ENCODE data around the gene ANKRA2.

The ANKRA2 gene

GRCh38 chr5:73506459-73506955 is 58.9 kb downstream of the ANKRA2 start:
- Histone ChIP-seq H3F3A (ENCODE audit: insufficient read depth, low read length) (no peaks in the 10 kb centered on the region), H3K27ac (ENCODE audit: low read length) (no peak overlapping the region), H3K36me3 (replicated peaks; ENCODE audit: insufficient read depth, low read length) (peaks cover 14% of the 10 kb centered on the region; the same call in 1 of the 2 replicates)

More at GRCh38 chr5:73506459-73506955, 58.9 kb downstream of the ANKRA2 start:
- no peaks in the 10 kb centered on the region for H3K27me3 ChIP-seq (replicated peaks; ENCODE audit: insufficient read depth, low read length)
- H3K9ac ChIP-seq (ENCODE audit: low read length) = no peak overlapping the region
- H4K20me1 ChIP-seq (ENCODE audit: insufficient read depth, low read length) = peaks cover 2% of the 10 kb centered on the region; the same call in 1 of the 2 replicates
- no peaks in the 10 kb centered on the region for H3K9me3 ChIP-seq (replicated peaks; ENCODE audit: insufficient read depth, low read length)
- no peak overlapping the region for H3K4me2 ChIP-seq (ENCODE audit: low read depth, low read length)
- no peak overlapping the region for H2AFZ ChIP-seq (ENCODE audit: low read length)
- H3K4me3 ChIP-seq (ENCODE audit: low read length) = no peak overlapping the region
- DNase-seq = no peak
- no peaks in the 10 kb centered on the region for H3K9me2 ChIP-seq (replicated peaks; ENCODE audit: insufficient read depth, low read length)
- H3K79me2 ChIP-seq (ENCODE audit: low read length) = peaks cover 16% of the 10 kb centered on the region
- TF ChIP-seq CTCF (IDR thresholded peaks at IDR 0.05; ENCODE audit: low read length) = no peak
- no peak for TF ChIP-seq EZH2 (optimal IDR thresholded peaks at IDR 0.05; ENCODE audit: low read depth, low read length)
- TF ChIP-seq EZH2phosphoT487 (IDR thresholded peaks at IDR 0.05; ENCODE audit: low read length) = no peak
- H3K4me1 ChIP-seq (ENCODE audit: low read length) = no peaks in the 10 kb centered on the region
